Transverse colon (tissue), 4 donors: ENCODE data around the gene CYB561D2.

ENCODE experiments used
- EP300 ChIP-seq: sonication (generic); formaldehyde crosslinking; IDR thresholded peaks from one replicate; pipeline ENCODE4 v1.6.1; 2017; ENCODE audit warnings: antibody characterized with exemption, low read depth
- POLR2AphosphoS5 ChIP-seq, 3 donors: sonication (generic); formaldehyde crosslinking; IDR thresholded peaks; one replicate each; pipeline ENCODE4 v1.6.1; 2016; ENCODE audit warnings: antibody characterized with exemption in 3 of 3
- TF ChIP-seq, protein P1 (sequence below), 5 experiments: fragments of 200-600 bp in 3 of 5; fragments of 450-650 bp in 2 of 5; sonication (generic) in 3 of 5; IDR thresholded peaks; 1 replicate in 2 of 5; 2 replicates in 3 of 5; pipeline ENCODE4 v1.5.1; 2016 to 2017; ENCODE audit warnings: antibody characterized with exemption in 5 of 5, inconsistent platforms in 3 of 5, mild to moderate bottlenecking in 2 of 5, moderate library complexity in 1 of 5

GRCh38 chr3:50333744-50334328, 16.8 kb upstream of the CYB561D2 start:
- TF ChIP-seq, protein P1, sequence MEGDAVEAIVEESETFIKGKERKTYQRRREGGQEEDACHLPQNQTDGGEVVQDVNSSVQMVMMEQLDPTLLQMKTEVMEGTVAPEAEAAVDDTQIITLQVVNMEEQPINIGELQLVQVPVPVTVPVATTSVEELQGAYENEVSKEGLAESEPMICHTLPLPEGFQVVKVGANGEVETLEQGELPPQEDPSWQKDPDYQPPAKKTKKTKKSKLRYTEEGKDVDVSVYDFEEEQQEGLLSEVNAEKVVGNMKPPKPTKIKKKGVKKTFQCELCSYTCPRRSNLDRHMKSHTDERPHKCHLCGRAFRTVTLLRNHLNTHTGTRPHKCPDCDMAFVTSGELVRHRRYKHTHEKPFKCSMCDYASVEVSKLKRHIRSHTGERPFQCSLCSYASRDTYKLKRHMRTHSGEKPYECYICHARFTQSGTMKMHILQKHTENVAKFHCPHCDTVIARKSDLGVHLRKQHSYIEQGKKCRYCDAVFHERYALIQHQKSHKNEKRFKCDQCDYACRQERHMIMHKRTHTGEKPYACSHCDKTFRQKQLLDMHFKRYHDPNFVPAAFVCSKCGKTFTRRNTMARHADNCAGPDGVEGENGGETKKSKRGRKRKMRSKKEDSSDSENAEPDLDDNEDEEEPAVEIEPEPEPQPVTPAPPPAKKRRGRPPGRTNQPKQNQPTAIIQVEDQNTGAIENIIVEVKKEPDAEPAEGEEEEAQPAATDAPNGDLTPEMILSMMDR (IDR thresholded peaks at IDR 0.05): no peak
- TF ChIP-seq POLR2AphosphoS5 (IDR thresholded peaks at IDR 0.05): no peak
- TF ChIP-seq EP300: no peak
